GM12878 (cell line): Measurements from ENCODE around the gene EHBP1L1. TPM values are rescaled to one million over a fixed set of nuclear protein-coding genes. Genes with fewer than 3 reads are reported as not detected.
A peak's percentile ranks its signal among the peaks of the same experiment; 100 is the strongest.

Experiments
- ATAC-seq: fragments of 200-7000 bp; cut with Tn5 transposase; 3 replicates; pipeline ENCODE4 v1.9.1; 2020; ENCODE audit warnings: mild to moderate bottlenecking, moderate library complexity
- Bru-seq: library from RNA; stranded (reverse); fragments of 400-500 nt; gene quantifications from one replicate; lab custom pipeline; 2021; lab: Mats Ljungman, UMichigan
- BruChase-seq, 2 experiments: library from RNA; stranded (reverse); fragments of 400-500 nt; gene quantifications; one replicate each; lab custom pipeline; 2021; lab: Mats Ljungman, UMichigan
- BruUV-seq: library from RNA; stranded (reverse); fragments of 400-500 nt; replicated peaks from 2 replicates; lab custom pipeline; 2021; lab: Mats Ljungman, UMichigan
- CTCF ChIA-PET: fragments of 300-600 bp; sonication (Branson Sonifier 250); formaldehyde crosslinking; extraction: SDS; loops from one replicate; lab custom pipeline; 2021; ENCODE audit warnings: inconsistent platforms; lab: Yijun Ruan, JAX
- POLR2A ChIA-PET: fragments of 350-600 bp; formaldehyde crosslinking; extraction: SDS; loops from one replicate; lab custom pipeline; 2021; ENCODE audit warnings: inconsistent platforms; lab: Charles Lee
- RAD21 ChIA-PET: fragments of 300-600 bp; sonication (Branson Sonifier 250); formaldehyde crosslinking; loops from one replicate; lab custom pipeline; 2023; ENCODE audit warnings: antibody characterized with exemption; ENCODE audit not compliant: unreplicated experiment; lab: Charles Lee
- SMC1A ChIA-PET: fragments of 300-600 bp; sonication (Branson Sonifier 250); formaldehyde crosslinking; loops from one replicate; lab custom pipeline; 2023; ENCODE audit not compliant: unreplicated experiment, uncharacterized antibody; lab: Charles Lee
- DNase-seq: peaks from one replicate; pipeline ENCODE4 v3.0.0-alpha.2; 2011; ENCODE audit warnings: low read depth, low spot score
- FAIRE-seq: peaks from 3 replicates; lab custom pipeline; 2011; peaks lifted over from hg19 to GRCh38; lab: Jason Lieb, UNC
- H2AFZ ChIP-seq: 2 replicates; pipeline ENCODE4 v1.6.0; 2011; ENCODE audit warnings: low read depth, low read length, control low read depth; ENCODE audit not compliant: control insufficient read depth
- H3K27ac ChIP-seq: 2 replicates; pipeline ENCODE4 v1.5.1; 2011; ENCODE audit warnings: control low read depth; ENCODE audit not compliant: control insufficient read depth, insufficient read depth
- H3K27me3 ChIP-seq, 2 experiments: replicated peaks in 1 of 2; 2 replicates each; pipeline versions ENCODE4 v1.6.0 to v1.6.1; 2011; ENCODE audit warnings: low read length in 1 of 2; ENCODE audit not compliant: control insufficient read depth in 2 of 2, insufficient read depth in 2 of 2
- H3K36me3 ChIP-seq, 2 experiments: 2 replicates each; pipeline ENCODE4 v1.5.1; 2011; ENCODE audit warnings: low read length in 1 of 2; ENCODE audit not compliant: control insufficient read depth in 2 of 2, insufficient read depth in 2 of 2
- H3K4me1 ChIP-seq: 2 replicates; pipeline ENCODE4 v1.6.1; 2011; ENCODE audit warnings: mild to moderate bottlenecking, low read length, moderate library complexity, mixed read lengths; ENCODE audit not compliant: control insufficient read depth, insufficient read depth
- H3K4me2 ChIP-seq: 2 replicates; pipeline ENCODE4 v1.6.0; 2011; ENCODE audit warnings: control low read depth; ENCODE audit not compliant: control insufficient read depth, insufficient read depth
- H3K4me3 ChIP-seq: fragments of 200-600 bp; sonication (generic); 2 replicates; pipeline ENCODE4 v1.5.1; 2016
- H3K79me2 ChIP-seq: 2 replicates; pipeline ENCODE4 v1.6.0; 2011; ENCODE audit warnings: low read length; ENCODE audit not compliant: control insufficient read depth, insufficient read depth
- H3K9ac ChIP-seq: 2 replicates; pipeline ENCODE4 v1.8.0; 2011; ENCODE audit warnings: low read length, control low read depth, mixed read lengths; ENCODE audit not compliant: control insufficient read depth, insufficient read depth
- H3K9me3 ChIP-seq: replicated peaks from 3 replicates; pipeline ENCODE4 v1.5.1; 2011; ENCODE audit warnings: mild to moderate bottlenecking, low read length; ENCODE audit not compliant: control insufficient read depth, insufficient read depth
- H4K20me1 ChIP-seq: 2 replicates; pipeline ENCODE4 v1.6.0; 2011; ENCODE audit not compliant: control insufficient read depth, insufficient read depth
- ATF2 ChIP-seq: IDR thresholded peaks from 2 replicates; pipeline ENCODE4 v1.6.1; 2012; ENCODE audit warnings: low read length, inconsistent platforms
- BRCA1 ChIP-seq: IDR thresholded peaks from 2 replicates; pipeline ENCODE4 v1.6.1; 2011; ENCODE audit warnings: low read depth, low read length, improper control_type of control experiment
- HDAC6 ChIP-seq: fragments of 200-600 bp; sonication (generic); IDR thresholded peaks from one replicate; pipeline ENCODE4 v1.8.0; 2017; ENCODE audit warnings: antibody characterized with exemption; ENCODE audit not compliant: unreplicated experiment
- IKZF2 ChIP-seq, 2 experiments: fragments of 450-650 bp; IDR thresholded peaks; 2 replicates each; pipeline ENCODE4 v1.6.1; 2017; ENCODE audit warnings: mild to moderate bottlenecking in 2 of 2, moderate library complexity in 2 of 2
- IRF4 ChIP-seq: IDR thresholded peaks from 2 replicates; pipeline ENCODE4 v1.6.1; 2011; ENCODE audit warnings: low read depth, low read length
- IRF5 ChIP-seq: fragments of 450-650 bp; IDR thresholded peaks from 2 replicates; pipeline ENCODE4 v1.6.1; 2017; ENCODE audit warnings: borderline replicate concordance
- LARP7 ChIP-seq: fragments of 450-650 bp; IDR thresholded peaks from 2 replicates; pipeline ENCODE4 v1.6.1; 2017; ENCODE audit warnings: mild to moderate bottlenecking
- MLLT1 ChIP-seq: fragments of 450-650 bp; IDR thresholded peaks from 2 replicates; pipeline ENCODE4 v1.6.1; 2016; ENCODE audit warnings: mild to moderate bottlenecking
- PBX3 ChIP-seq: IDR thresholded peaks from 2 replicates; pipeline ENCODE4 v1.6.1; 2011; ENCODE audit warnings: mild to moderate bottlenecking, low read depth, low read length, moderate library complexity; ENCODE audit not compliant: insufficient replicate concordance
- POLR2A ChIP-seq: IDR thresholded peaks from 2 replicates; pipeline ENCODE4 v1.6.1; 2011; ENCODE audit warnings: low read depth, mild to moderate bottlenecking, low read length
- RAD51 ChIP-seq: fragments of 450-650 bp; IDR thresholded peaks from 2 replicates; pipeline ENCODE4 v1.6.1; 2016; ENCODE audit warnings: moderate library complexity, mild to moderate bottlenecking, inconsistent platforms
- RFX5 ChIP-seq: IDR thresholded peaks from 2 replicates; pipeline ENCODE4 v1.6.1; 2011; ENCODE audit warnings: low read depth, low read length, improper control_type of control experiment
- YBX1 ChIP-seq: fragments of 450-650 bp; IDR thresholded peaks from 2 replicates; pipeline ENCODE4 v1.6.1; 2016; ENCODE audit warnings: antibody characterized with exemption
- WGBS: methylation state at CpG from one replicate; pipeline ENCODE4 v1.1.6; 2016; ENCODE audit warnings: low lambda C conversion rate; ENCODE audit not compliant: insufficient replicate concordance, insufficient coverage; ENCODE audit errors: missing lambda C conversion rate; 5-methylcytosine and 5-hydroxymethylcytosine counted together
- in situ Hi-C: fragments of 300-500 bp; cut with MboI; formaldehyde crosslinking; loops from 9 replicates; pipeline ENCODE4 v1.14.3; 2018; ENCODE audit warnings: mixed read lengths
- intact Hi-C: fragments of 100-400 bp; cut with micrococcal nuclease; formaldehyde crosslinking; loops from one replicate; pipeline ENCODE4 v1.14.2; 2022; ENCODE audit not compliant: unreplicated experiment
- long read RNA-seq, 2 experiments: library from polyadenylated mRNA; unstranded; transcript quantifications; one replicate each; pipeline ENCODE4 v2.0.0, GENCODE V29; 2019 to 2020
- polyA minus RNA-seq, 3 experiments: library from RNA; depleted of rRNA, polyadenylated mRNA; stranded (reverse); fragments of >200 nt; gene quantifications; 2 replicates each; pipeline ENCODE4 v1.2.3, GENCODE V29; 2011
- polyA plus RNA-seq, 11 experiments: library from polyadenylated mRNA; depleted of rRNA in 4 of 11; unstranded in 6 of 11; stranded (reverse) in 5 of 11; fragments of >200 nt; fragmentation: Nextera tagmentation in 4 of 11; fragmentation: Illumina TruSeq in 1 of 11; extraction: Ambion mirVana in 4 of 11; extraction: Trizol in 1 of 11; gene quantifications; 1 replicate in 1 of 11; 2 replicates in 10 of 11; pipeline versions ENCODE4 v1.2.1 to v1.2.3, GENCODE V29; 2011 to 2016; ENCODE audit warnings: inconsistent platforms in 2 of 11, missing spikeins in 2 of 11, low read depth in 1 of 11
- total RNA-seq, 4 experiments: library from RNA; depleted of rRNA in 3 of 4; stranded (reverse); fragments of >200 nt in 3 of 4; fragmentation: Illumina TruSeq in 1 of 4; extraction: Trizol in 1 of 4; gene quantifications; 2 replicates each; pipeline versions ENCODE4 v1.2.1 to v1.2.3, GENCODE V29; 2013 to 2021

The EHBP1L1 gene
- 101 and 114 TPM in 2 replicates for total RNA-seq (2013; cell fraction: nucleolus; rRNA removed)
- 63.3 and 74.6 TPM in 2 replicates for total RNA-seq (2014; rRNA removed)
- total RNA-seq (2014; rRNA removed; fragmentation: Illumina TruSeq; extraction: Trizol): 32.9 and 37.1 TPM in 2 replicates
- 90.7 and 92.7 TPM in 2 replicates for total RNA-seq (2021)
- polyA plus RNA-seq (2011; ENCODE audit: low read depth): 22.5 TPM
- 21.5 and 28.4 TPM in 2 replicates for polyA plus RNA-seq (2011; rRNA removed)
- polyA plus RNA-seq (2011; cell fraction: cytosol; rRNA removed): 37.0 and 59.7 TPM in 2 replicates
- polyA plus RNA-seq (2011; cell fraction: nucleus; rRNA removed): 195 and 323 TPM in 2 replicates
- polyA plus RNA-seq (2012): 52.1 and 68.8 TPM in 2 replicates
- 34.3 and 39.8 TPM in 2 replicates for polyA plus RNA-seq (2014; fragmentation: Illumina TruSeq; extraction: Trizol)
- under 1 TPM; 0.06 to 0.09 TPM for polyA plus RNA-seq (2014; fragmentation: Nextera tagmentation; extraction: Ambion mirVana)
- polyA plus RNA-seq (2014; rRNA removed): 99.4 and 117 TPM in 2 replicates
- polyA plus RNA-seq (2016; fragmentation: Nextera tagmentation; extraction: Ambion mirVana): 10 to 100 TPM; 15.5 to 18.9 TPM
- polyA minus RNA-seq (2011; rRNA and poly(A)+ RNA removed): 22.7 and 40.4 TPM in 2 replicates
- polyA minus RNA-seq (2011; cell fraction: cytosol; rRNA and poly(A)+ RNA removed): 33.2 and 33.8 TPM in 2 replicates
- 24.8 and 46.7 TPM in 2 replicates for polyA minus RNA-seq (2011; cell fraction: nucleus; rRNA and poly(A)+ RNA removed)
- Bru-seq, nascent RNA: percentile 80 among the genes with signal in this experiment
- percentile 93 among the genes with signal in this experiment for BruChase-seq, experiment 1, labeled RNA remaining after a 6-hour chase
- percentile 88 among the genes with signal in this experiment for BruChase-seq, experiment 2, labeled RNA remaining after a 2-hour chase
- long read RNA-seq, experiment 1, partial matches to known transcripts: 1 of 2 reads
- long read RNA-seq, experiment 1, other reads (novel, unspliced or antisense): 0 of 2 reads
- long read RNA-seq, experiment 2: 0 reads

- Histone ChIP-seq H3K27ac (peak within 1 kb of the TSS; percentile 96), H4K20me1 (no peaks in the 10 kb centered on the region; the same call in 1 of the 2 replicates), H2AFZ (peak within 1 kb of the TSS; percentile 61), H3K9me3 (no peaks in the 10 kb centered on the region), H3K4me2 (peak within 1 kb of the TSS; percentile 100), H3K79me2 (peaks cover 71% of the 10 kb centered on the region), H3K36me3 (peaks cover 5 to 9% of the 10 kb centered on the region in 2 experiments; a peak in 3 of 4 replicates), H3K27me3 (no peaks in the 10 kb centered on the region), H3K4me1 (peaks cover 35% of the 10 kb centered on the region), H3K9ac (peak within 1 kb of the TSS; percentile 88), H3K4me3 (peak within 1 kb of the TSS; percentile 97)
- ATAC-seq (peak; percentile 27), DNase-seq (peak; percentile 70), FAIRE-seq (peak; percentile 95)
- WGBS: under 1% methylated on average over 37 of the region's 69 CpGs
- ChIA-PET RAD21 (interaction anchor here (0.9 to 4.0 kb wide), 8 partner anchors 12 to 87 kb away, joined by 4 to 132 read pairs (median 7); partner anchors contain the start of genes KCNK7, MAP3K11, PCNX3 and RELA), POLR2A (interaction anchor here (0.5 to 4.9 kb wide), 7 partner anchors 12 to 64 kb away, joined by 3 to 129 read pairs (median 7); partner anchors contain the start of genes MAP3K11 and PCNX3), SMC1A (interaction anchor here (0.6 to 4.2 kb wide), 5 partner anchors 12 to 39 kb away, joined by 3 to 93 read pairs (median 4); partner anchors contain the start of gene PCNX3), CTCF (interaction anchor here (0.6 to 5.7 kb wide), 9 partner anchors 12 to 204 kb away, joined by 3 to 130 read pairs (median 4); partner anchors contain the start of gene KCNK7)
- BruUV-seq: no TSS peak
- intact Hi-C loops (no loop called here), in situ Hi-C loops (no loop called here)
- peak; percentile 95 to 96 for TF ChIP-seq IKZF2 (IDR thresholded peaks at IDR 0.05)
- TF ChIP-seq RFX5: no peak
- no peak for TF ChIP-seq ATF2
- TF ChIP-seq IRF4: peak; percentile 86
- no peak; the same call in none of the 2 replicates for TF ChIP-seq LARP7
- no peak for TF ChIP-seq RAD51
- no peak for TF ChIP-seq YBX1
- no peak for TF ChIP-seq PBX3
- no peak for TF ChIP-seq HDAC6
- no peak for TF ChIP-seq IRF5
- TF ChIP-seq POLR2A: peak; percentile 76
- peak; percentile 59; the same call in 1 of the 2 replicates for TF ChIP-seq MLLT1
- no peak for TF ChIP-seq BRCA1
Measured at GRCh38 chr11:65575568-65576231, at the start of gene EHBP1L1. EHBP1L1 (plus strand) TSS chr11:65576053; CDS start chr11:65576303, 250 bp downstream.
